HG03025 (cell line): ENCODE measurements around the gene C12orf43.

Experiments
- ATAC-seq: cut with Tn5 transposase; IDR thresholded peaks from one replicate; pipeline ENCODE4 v1.9.1; 2021; ENCODE audit warnings: mild to moderate bottlenecking, moderate library complexity; ENCODE audit not compliant: unreplicated experiment, low FRiP score

Gene C12orf43

DNA sequence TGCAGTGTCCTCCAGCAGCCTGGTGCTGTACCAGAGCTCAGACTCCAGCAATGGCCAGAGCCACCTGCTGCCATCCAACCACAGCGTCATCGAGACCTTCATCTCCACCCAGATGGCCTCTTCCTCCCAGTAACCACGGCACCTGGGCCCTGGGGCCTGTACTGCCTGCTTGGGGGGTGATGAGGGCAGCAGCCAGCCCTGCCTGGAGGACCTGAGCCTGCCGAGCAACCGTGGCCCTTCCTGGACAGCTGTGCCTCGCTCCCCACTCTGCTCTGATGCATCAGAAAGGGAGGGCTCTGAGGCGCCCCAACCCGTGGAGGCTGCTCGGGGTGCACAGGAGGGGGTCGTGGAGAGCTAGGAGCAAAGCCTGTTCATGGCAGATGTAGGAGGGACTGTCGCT, 15.2 kb downstream of the C12orf43 start:
- ATAC-seq, result no peak

DNA sequence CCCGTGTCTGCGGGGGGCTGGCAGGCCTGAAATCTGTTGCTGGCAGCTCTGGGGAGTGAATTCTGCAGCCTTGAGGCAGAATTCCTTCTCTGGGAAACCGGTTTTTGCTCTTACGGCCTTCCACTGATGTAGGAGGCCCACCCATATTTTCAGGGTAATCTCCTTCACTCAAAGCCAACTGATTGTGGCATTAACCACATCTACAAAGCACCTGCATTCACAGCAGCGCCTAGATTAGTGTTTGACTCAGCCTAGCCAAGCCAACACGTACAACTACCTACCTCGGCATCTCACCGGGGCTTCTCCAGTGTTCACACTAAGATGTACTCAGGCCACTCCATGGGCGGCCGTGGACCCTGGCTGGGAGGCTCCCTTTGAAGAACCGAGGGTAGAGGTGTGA, 15.8 kb downstream of the C12orf43 start:
- no peak for ATAC-seq

DNA sequence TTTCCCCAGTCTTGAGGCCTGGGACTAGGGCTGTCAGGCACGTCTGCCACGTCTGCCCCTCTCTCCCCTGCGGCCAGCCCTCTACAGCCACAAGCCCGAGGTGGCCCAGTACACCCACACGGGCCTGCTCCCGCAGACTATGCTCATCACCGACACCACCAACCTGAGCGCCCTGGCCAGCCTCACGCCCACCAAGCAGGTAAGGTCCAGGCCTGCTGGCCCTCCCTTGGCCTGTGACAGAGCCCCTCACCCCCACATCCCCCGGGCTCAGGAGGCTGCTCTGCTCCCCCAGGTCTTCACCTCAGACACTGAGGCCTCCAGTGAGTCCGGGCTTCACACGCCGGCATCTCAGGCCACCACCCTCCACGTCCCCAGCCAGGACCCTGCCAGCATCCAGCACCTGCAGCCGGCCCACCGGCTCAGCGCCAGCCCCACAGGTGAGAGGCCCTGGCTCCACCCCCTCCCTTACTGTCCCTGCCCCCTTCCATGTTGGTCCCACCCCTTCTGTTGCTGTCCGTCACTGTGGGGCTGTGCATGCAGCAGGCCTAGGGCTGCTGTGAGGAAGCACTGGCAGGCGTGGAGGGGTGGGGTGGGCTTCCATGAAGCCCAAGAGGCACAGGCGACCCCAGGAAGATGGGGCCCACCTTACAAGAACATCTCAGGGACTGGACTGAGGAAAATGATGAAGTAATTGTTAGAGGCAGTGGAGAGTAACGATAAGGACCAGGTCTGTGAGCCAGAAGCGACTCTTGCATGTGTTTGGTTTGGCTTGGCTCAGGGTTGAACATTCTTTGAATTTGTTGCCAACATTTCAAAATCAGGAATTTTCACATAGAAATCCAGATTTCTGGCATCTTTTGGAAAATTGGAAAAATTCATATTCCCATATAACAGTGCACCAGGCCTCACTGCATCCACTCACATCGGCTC, 16.8 kb downstream of the C12orf43 start:
- no peak for ATAC-seq

DNA sequence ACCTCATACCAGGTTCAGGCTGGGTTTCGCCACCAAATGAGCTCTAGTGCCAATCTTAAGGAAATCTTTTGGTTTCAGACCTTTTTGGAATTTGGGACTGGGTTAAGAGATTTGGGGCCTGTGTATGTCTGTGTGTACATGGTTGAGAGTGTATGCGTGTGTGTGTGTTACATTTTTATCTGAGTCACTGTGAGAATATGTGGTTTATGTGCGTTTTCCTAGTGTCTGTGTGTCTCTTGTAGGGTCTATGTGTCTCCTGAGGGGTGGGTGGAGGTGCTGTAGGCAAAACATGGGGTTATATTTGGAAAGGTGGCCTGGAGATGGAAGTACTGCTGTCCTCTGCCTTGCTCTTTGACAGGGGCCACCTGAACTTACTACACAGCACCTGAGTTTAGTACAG, 17.9 kb downstream of the C12orf43 start:
- ATAC-seq, result no peak

DNA sequence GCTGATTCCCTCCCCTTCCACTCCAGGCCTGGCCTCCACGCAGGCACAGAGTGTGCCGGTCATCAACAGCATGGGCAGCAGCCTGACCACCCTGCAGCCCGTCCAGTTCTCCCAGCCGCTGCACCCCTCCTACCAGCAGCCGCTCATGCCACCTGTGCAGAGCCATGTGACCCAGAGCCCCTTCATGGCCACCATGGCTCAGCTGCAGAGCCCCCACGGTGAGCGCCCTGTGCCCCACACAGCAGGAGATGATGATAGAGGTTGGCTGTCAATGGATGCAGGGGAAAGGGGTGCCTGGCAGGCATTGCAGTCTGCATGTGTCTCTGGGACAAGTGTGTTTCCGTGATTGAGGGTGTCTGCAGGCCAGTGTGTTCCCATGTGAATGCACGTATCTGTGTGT, 18.8 kb downstream of the C12orf43 start:
- ATAC-seq, result no peak

DNA sequence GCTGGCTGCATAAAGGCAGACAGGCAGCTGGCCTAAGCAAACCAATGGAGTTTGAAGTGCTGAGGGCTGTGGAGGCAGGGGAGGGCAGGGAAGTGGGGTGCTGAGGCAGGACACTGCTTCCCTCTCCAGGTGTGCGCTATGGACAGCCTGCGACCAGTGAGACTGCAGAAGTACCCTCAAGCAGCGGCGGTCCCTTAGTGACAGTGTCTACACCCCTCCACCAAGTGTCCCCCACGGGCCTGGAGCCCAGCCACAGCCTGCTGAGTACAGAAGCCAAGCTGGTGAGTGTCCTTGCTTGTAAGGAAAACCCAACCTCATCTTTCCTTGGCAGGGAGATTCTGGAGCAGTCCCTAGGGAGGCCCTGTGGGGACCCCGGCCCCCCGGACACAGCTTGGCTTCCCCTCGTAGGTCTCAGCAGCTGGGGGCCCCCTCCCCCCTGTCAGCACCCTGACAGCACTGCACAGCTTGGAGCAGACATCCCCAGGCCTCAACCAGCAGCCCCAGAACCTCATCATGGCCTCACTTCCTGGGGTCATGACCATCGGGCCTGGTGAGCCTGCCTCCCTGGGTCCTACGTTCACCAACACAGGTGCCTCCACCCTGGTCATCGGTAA, 20.0 kb downstream of the C12orf43 start:
- no peak for ATAC-seq

DNA sequence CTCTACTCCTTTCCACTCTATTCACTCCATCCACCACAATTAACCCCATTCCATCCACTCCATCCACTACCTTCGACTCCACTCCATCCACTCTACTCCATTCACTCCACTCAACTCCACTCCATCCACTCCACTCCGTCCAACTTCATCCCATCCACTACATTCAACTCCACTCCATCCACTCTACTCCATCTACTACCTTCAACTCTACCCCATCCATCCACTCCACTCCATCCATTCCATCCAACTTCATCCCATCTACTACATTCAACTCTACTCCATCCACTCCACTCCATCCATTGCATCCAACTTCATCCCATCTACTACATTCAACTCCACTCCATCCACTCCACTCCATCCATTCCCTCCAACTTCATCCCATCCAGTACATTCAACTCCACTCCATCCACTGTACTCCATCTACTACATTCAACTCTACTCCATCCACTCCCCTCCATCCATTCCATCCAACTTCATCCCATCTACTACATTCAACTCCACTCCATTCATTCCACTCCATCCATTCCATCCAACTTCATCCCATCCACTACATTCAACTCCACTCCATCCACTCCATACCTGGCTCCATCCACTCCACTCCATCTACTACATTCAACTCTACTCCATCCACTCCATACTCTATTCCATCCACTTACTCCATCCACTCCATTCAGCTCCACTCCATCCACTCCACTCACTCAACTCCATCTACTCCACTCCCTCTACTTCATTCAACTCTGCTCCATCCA, 21.5 kb downstream of the C12orf43 start:
- no peak for ATAC-seq

DNA sequence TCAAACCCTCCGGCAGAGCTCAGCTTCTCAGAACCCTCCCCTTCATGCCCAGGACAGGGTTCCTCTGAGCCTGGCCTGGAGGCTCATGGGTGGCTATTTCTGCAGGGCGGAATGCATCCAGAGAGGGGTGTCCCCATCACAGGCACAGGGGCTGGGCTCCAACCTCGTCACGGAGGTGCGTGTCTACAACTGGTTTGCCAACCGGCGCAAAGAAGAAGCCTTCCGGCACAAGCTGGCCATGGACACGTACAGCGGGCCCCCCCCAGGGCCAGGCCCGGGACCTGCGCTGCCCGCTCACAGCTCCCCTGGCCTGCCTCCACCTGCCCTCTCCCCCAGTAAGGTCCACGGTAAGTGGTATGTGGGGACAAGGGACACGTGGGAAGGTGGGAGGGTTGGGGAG, 22.2 kb downstream of the C12orf43 start:
- no peak for ATAC-seq

DNA sequence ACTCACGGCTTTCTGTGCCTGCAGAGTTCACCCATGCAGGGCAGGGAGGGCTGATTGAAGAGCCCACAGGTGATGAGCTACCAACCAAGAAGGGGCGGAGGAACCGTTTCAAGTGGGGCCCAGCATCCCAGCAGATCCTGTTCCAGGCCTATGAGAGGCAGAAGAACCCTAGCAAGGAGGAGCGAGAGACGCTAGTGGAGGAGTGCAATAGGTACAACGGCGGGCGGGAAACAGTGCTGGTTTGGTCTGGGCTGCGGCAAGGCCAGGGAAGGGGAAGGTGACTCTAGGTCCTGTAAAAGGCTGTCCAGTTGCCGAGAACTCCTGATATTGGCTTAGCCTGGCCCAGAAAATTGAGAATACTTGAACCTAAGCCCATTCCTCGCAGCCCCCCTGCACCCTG, 22.8 kb downstream of the C12orf43 start:
- no peak for ATAC-seq

DNA sequence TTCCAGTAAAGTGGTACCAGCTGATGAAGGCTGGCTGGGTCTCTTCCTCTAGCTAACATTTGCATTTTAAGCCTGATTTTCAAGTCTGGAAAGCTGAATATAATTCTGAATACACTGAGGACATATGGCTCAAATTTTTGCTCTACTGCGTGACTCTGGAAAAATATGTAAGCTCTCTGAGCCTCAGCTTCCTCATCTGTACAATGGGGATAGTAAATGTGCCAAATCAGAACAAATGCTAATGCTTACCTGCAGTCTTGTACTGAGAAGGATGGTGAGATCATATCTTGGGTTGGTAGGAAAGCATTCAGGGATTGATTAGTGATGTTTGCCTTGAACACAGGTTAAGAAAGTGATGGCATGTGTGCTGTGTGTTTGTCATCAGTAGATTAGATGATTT, 23.3 kb downstream of the C12orf43 start:
- no peak for ATAC-seq

DNA sequence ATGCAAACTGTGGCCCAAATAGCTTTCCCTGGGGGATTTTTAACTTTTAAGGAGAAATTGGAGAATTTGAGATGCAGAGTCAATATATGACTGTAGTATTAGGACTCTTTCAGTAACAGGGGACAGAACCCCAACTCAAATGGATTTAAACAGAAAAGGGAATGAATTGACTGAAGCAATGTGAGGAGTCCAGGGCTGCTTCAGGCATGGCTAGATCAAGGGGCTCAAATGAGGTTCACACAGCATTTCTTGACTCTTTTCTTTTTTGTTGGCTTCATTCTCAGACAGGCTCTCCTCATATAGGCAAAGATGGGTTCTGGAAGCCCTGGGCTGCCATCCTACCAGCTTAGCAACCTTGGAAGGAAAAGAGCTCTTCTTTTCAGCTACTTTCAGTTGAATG, 24.3 kb downstream of the C12orf43 start:
- ATAC-seq, result no peak

DNA sequence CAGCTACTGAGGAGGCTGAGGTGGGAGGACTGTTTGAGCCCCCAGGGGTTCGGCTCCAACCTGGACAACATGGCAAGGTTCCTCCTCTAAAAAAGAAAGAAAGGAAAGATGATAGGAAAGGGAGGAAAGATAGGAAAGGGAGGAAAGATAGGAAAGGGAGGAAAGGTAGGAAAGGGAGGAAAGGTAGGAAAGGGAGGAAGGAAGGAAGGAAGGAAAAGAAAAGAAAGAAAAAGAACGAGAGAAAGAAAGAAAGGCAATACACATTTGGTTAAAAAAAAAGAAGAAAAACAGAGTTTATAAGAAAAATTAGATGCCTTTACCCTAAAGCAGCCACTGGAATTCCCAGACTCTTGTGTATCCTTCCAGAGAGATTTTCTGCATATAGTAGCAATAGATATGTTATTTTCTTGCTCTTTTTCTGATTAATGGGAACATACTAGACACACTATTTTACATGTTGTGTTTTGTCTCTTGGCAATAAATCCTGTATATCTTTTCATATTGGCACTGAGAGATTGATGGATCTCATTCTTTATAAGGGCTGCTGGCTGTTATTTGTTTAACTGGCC, 25.7 kb downstream of the C12orf43 start:
- ATAC-seq, result no peak

DNA sequence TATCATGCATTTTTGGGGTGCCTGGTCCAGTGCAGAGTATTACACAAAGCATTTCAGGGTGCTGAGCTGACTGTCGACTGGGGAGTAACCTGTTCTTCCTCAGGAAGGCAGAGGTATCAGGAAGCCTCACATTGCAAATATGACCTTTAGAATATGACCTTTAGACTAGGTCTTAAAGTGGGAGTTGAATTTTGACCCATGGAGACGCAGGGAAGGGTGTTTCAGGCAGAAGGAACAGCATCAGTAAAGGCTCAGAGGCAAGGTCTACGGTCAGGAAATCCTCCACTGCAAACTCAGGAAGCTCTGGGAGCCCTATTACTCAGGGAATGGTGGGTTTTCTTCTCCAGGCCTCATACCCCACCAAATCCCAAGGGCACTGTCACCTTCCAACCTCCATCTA, 26.6 kb downstream of the C12orf43 start:
- ATAC-seq, result no peak

DNA sequence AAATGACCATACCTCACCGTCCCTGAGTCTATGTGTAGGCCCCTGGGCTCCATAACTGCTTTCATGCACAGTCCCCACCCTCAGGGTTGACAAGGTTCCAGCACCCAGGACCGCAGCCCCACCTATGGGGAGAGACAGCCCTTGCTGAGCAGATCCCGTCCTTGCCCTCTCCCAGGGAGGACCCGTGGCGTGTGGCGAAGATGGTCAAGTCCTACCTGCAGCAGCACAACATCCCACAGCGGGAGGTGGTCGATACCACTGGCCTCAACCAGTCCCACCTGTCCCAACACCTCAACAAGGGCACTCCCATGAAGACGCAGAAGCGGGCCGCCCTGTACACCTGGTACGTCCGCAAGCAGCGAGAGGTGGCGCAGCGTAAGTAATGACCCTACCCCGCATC, 27.6 kb downstream of the C12orf43 start:
- no peak for ATAC-seq

DNA sequence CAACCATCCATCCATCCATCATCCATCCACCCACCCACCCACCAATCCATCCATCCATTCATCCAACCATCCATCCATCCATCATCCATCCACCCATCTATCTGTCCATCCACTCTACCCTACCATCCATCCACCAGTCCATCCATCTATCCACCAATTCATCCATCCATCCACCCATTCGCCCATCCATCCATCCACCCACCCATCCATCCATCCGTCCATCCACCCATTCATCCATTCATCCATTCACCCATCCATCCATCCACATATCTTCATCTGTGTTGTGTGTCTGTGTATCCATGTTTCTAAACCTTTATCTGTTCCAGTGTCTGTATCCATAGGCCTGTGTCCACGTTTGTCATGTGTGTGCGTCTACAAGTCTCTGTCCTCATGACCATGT, 28.1 kb downstream of the C12orf43 start:
- ATAC-seq, result no peak

DNA sequence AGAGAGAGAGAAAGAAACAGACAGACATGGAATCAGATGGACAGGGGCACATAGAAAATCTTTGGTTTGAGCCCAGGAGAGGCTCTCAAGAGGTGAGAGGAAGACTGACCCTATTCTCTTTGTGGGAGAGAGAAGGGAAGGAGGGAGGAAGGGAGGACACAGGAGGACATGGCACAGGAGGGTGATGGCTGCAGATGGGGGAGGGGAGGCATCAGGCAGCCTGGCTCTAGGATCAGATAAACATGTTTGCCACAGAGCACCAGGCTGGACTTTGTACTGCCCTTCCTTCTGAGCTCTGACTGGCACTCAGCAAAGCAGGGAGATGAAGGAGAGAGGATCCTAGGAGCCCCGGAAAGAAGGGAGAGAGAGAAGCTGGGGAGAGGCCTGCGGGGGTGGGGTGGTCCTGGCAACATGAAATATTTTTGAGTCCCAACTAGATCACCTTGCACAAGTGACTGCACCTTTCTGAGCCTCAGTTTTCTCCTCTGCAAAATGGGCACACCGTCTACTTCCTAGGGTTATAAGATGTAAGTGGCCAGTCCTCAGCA, 31.9 kb downstream of the C12orf43 start:
- ATAC-seq, result no peak

DNA sequence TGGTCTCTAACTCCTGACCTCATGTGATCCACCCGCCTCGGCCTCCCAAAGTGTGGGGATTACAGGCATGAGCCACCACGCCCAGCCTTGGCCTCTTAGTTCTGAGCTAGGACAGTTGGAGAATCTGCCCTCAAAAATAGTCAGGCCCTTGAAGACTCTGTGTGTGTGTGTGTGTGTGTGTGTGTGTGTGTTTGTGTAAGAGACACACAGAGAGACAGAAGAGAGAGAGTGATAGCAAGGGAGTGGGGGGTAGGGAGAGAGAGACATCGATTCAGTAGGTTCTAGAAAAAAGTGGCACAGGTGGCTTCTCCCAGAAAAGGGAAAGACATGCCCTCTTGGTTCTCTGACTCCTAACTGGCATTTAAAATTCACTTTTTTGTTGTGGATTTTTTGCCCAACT, 32.5 kb downstream of the C12orf43 start:
- no peak for ATAC-seq

DNA sequence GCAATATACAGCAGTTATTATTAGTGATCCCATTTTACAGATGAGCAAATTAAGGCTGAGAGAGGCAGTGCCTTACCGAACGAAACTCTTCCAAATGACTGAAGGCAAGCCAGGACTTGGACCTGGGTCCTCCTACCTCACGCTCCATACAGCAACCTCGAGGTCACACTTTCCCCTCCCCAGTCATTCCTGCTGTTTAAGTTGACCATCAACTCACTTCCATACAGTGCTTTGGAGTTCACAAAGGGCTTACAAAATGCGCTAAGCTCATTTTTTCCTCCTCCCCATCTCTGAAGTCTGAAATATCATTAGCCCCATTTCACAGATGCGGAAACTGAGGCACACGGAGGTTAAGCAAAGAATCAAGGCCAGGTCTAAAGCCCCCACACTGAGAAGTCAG, 33.6 kb downstream of the C12orf43 start:
- no peak for ATAC-seq

DNA sequence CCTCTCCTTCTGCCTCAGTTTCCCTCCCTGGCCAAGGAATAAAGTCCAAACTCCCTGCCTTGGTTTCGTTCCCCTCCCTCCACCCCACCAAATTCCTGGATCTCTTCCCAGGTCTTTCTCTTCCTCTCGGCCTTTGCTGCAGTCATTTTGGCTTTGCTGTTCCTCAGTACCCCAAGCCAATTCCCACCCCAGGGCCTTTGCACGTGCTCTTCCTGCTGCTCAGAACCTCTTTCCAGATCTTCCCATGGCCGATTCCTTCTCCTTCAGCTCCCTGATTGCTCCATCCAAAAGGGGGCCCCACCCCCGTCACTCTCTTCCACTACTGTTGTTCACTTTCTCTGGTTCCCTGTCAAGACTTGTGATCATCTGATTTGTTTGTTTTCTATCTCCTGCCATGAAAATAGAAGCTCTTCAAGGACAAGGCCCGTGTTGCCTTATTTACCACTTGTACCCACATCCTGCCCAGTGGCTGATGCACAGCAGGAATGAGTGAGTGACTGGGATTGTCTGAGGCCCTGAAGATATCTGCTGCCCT, 34.8 kb downstream of the C12orf43 start:
- no peak for ATAC-seq

DNA sequence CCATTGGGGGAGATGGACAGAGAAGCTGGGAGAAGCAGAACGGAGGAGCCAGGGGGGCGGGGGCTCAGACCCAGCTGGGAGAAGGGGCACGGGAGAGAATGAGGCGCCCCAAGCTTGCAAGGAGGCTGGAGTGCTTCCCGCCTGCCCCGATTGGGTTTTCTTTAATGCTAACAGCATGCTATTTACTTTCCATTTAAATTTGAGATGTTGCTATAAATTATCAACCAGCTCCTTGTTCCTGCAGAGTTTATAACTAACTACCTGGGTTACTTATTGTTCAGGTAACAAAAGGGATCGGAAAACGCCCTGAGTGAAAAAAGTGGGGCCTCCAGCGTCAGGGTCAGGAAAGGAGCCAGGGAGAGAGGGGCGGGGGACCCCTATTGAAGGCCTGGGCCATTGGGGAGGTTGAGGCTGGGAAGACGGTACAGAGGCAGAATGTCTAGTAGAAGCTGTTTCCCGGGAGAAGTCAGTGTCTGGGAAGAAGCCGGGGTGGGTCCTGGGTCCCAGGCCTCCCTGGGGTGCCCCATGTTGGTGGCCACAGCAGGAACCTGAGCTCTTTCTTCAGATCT, 35.4 kb downstream of the C12orf43 start:
- ATAC-seq, result no peak
